Heart left ventricle (tissue), 16 donors: ENCODE measurements around the gene MSL3. TPM values are rescaled to one million over a fixed set of nuclear protein-coding genes. Genes with fewer than 3 reads are reported as not detected.

Source experiments
- ATAC-seq, 4 donors: fragments of 200-7000 bp; cut with Tn5 transposase; one replicate each; pipeline ENCODE4 v1.9.1; 2020 to 2022; ENCODE audit warnings: moderate library complexity in 4 of 4, mild to moderate bottlenecking in 3 of 4, moderate number of reproducible peaks in 1 of 4
- DNase-seq, 5 donors: peaks; one replicate each; pipeline ENCODE4 v3.0.0-alpha.2; 2020
- H3K27ac ChIP-seq, 12 donors: fragments of 200-600 bp; sonication (generic) in 4 of 12; one replicate each; pipeline versions ENCODE4 v1.5.0 to v1.8.0; 2016 to 2022; ENCODE audit warnings: mild to moderate bottlenecking in 2 of 12
- H3K27me3 ChIP-seq, 9 donors: fragments of 200-600 bp; sonication (generic) in 2 of 9; one replicate each; pipeline versions ENCODE4 v1.5.1 to v1.8.0; 2016 to 2022; ENCODE audit warnings: mild to moderate bottlenecking in 3 of 9
- H3K36me3 ChIP-seq, 9 donors: fragments of 200-600 bp; sonication (generic) in 2 of 9; one replicate each; pipeline versions ENCODE4 v1.5.0 to v1.8.0; 2018 to 2022; ENCODE audit warnings: mild to moderate bottlenecking in 2 of 9
- H3K4me1 ChIP-seq, 12 donors: fragments of 200-600 bp; sonication (generic) in 4 of 12; one replicate each; pipeline versions ENCODE4 v1.5.0 to v1.8.0; 2016 to 2022; ENCODE audit warnings: mild to moderate bottlenecking in 3 of 12
- H3K4me3 ChIP-seq, 12 donors: fragments of 200-600 bp; sonication (generic) in 4 of 12; one replicate each; pipeline versions ENCODE4 v1.5.0 to v1.8.0; 2017 to 2022; ENCODE audit warnings: mild to moderate bottlenecking in 9 of 12, moderate library complexity in 4 of 12
- H3K9me3 ChIP-seq, 12 donors: fragments of 200-600 bp; sonication (generic) in 4 of 12; one replicate each; pipeline versions ENCODE4 v1.5.0 to v1.8.0; 2016 to 2022; ENCODE audit warnings: mild to moderate bottlenecking in 1 of 12
- POLR2A ChIP-seq, 2 donors: fragments of 450-650 bp; IDR thresholded peaks; one replicate each; pipeline ENCODE4 v1.6.1; 2017; ENCODE audit warnings: antibody characterized with exemption in 2 of 2, mild to moderate bottlenecking in 2 of 2, moderate library complexity in 2 of 2
- WGBS, 4 donors: extraction: QIAGEN DNeasy Blood & Tissue Kit in 2 of 4; methylation state at CpG; one replicate each; pipeline versions ENCODE4 v1.1.5 to v1.1.7; 2013 to 2018; 5-methylcytosine and 5-hydroxymethylcytosine counted together
- intact Hi-C, 10 donors: fragments of 100-400 bp; cut with DNase I; formaldehyde crosslinking; loops; one replicate each; pipeline versions ENCODE4 v1.11.1 to v1.14.2; 2022
- polyA plus RNA-seq, 2 donors: library from polyadenylated mRNA; stranded (reverse); fragments of 200-250 nt; gene quantifications; one replicate each; pipeline ENCODE4 v1.2.3, GENCODE V29; 2013
- total RNA-seq, 9 donors: library from RNA; depleted of rRNA in 2 of 9; stranded (reverse); fragments of >200 nt in 2 of 9; fragmentation: NEBNext Ultra II Directional in 3 of 9; extraction: Animal tissue kit (Norgen Biotek cat#: 25700) in 3 of 9; gene quantifications; one replicate each; pipeline versions ENCODE4 v1.1.0 to v1.2.4, GENCODE V29; 2016 to 2023
- TF ChIP-seq, protein P1 (sequence below), 12 donors: fragments of 200-600 bp; sonication (generic) in 4 of 12; IDR thresholded peaks; one replicate each; pipeline versions ENCODE4 v1.5.0 to v1.8.0; 2018 to 2022; ENCODE audit warnings: antibody characterized with exemption in 12 of 12, mild to moderate bottlenecking in 5 of 12
- donor health status: ischemic (EF 13 %, LVEDD 7.1; RV severe dilation, severe dysfunction).
- donor health status: healthy with polysubstance abuse.
- donor health status: DM: no; HTN: yes; CAD: no.
- donor health status: DM: no; HTN: no; CAD: no.
- donor health status: ischemic (EF 25% LVEDD 6.9; RV normal size, moderate dysfunction).
- donor health status: ischemic (EF 25% LVEDD 5.7; RV mildly dilated, moderate dysfunction).
- donor health status: healthy.
- donor health status: DM: yes; HTN: yes; CAD: no.
- donor health status: ischemic (EF 35%, LVEDD 5.7; RV mildly dilated, moderate dysfunction).
- donor health status: nonischemic (EF 11% LVEDD 7.7; RV severe dilation, severe dysfunction).
- donor health status: DM: yes; HTN: yes; CAD: no.
- donor health status: PGD.
- donor health status: ischemic (EF 29% LVEDD 5.4; RV normal size, mild dysfunction).
- donor health status: nonischemic (EF 23%, LVEDD 6.1; RV moderate dilation, normal function).

The MSL3 gene
- total and polyA plus RNA-seq, 11 donors, result 11.0 to 25.9 (median 13.2) TPM

DNA sequence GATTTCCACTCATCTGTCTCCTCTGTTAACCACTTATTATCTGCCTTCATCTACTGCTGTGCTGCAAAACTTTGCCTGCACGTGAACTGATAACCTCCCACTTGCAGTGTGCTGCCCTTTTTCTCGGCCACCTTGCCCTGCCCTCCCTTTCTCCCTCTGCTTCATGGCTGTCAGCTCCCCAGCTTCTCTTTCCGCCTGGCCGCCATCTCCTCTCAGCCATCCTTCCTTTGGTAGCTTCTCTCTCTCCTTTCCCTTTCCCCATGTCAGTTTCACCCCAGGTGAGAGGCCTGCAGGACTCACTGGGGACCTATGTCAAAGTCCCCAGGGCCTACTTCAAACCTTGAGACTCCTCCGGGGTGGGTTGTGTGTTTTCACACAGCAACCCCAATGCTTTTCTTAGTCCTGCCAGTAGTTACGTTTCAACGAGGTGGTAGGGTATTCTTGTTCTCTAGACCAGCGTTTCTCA, 6.6 kb downstream of the MSL3 start:
- no peaks in the 10 kb centered on the region for H3K9me3 ChIP-seq
- no peak for ATAC-seq
- TF ChIP-seq, protein P1, sequence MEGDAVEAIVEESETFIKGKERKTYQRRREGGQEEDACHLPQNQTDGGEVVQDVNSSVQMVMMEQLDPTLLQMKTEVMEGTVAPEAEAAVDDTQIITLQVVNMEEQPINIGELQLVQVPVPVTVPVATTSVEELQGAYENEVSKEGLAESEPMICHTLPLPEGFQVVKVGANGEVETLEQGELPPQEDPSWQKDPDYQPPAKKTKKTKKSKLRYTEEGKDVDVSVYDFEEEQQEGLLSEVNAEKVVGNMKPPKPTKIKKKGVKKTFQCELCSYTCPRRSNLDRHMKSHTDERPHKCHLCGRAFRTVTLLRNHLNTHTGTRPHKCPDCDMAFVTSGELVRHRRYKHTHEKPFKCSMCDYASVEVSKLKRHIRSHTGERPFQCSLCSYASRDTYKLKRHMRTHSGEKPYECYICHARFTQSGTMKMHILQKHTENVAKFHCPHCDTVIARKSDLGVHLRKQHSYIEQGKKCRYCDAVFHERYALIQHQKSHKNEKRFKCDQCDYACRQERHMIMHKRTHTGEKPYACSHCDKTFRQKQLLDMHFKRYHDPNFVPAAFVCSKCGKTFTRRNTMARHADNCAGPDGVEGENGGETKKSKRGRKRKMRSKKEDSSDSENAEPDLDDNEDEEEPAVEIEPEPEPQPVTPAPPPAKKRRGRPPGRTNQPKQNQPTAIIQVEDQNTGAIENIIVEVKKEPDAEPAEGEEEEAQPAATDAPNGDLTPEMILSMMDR (IDR thresholded peaks at IDR 0.05), result no peak
- TF ChIP-seq POLR2A (IDR thresholded peaks at IDR 0.05), result no peak
- DNase-seq, result no peak
- no peak overlapping the region for H3K4me3 ChIP-seq
- H3K27me3 ChIP-seq, result no peaks in the 10 kb centered on the region
- intact Hi-C loops, result loop anchor here in 2 of 10 donors (5.0 kb wide), 1 partner anchor 232 kb away; no protein-coding TSS in a partner anchor
- 73 to 81% (median 78%) methylated on average over 8 of the region's 8 CpGs for WGBS, 4 donors
- H3K4me1 ChIP-seq, result peaks cover 0 to 13% (median 1%) of the 10 kb centered on the region in 12 donors
- peaks cover 0 to 89% (median 73%) of the 10 kb centered on the region in 9 donors for H3K36me3 ChIP-seq
- H3K27ac ChIP-seq, result no peak overlapping the region

DNA sequence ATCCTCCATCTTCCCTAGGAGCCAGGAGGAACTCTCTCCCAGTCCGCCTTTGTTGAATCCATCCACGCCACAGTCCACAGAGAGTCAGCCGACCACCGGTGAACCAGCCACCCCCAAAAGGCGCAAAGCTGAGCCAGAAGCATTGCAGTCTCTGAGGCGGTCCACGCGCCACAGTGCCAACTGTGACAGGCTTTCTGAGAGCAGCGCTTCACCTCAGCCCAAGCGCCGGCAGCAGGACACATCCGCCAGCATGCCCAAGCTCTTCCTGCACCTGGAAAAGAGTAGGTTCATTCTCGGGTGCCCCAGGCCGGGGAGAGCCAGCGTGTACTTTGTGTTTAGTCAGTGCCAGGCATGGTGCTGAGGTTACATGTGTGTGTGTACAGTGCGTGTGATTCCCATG, 7.4 kb downstream of the MSL3 start:
- Histone ChIP-seq H3K4me3 (no peak overlapping the region), H3K27me3 (no peaks in the 10 kb centered on the region), H3K9me3 (no peaks in the 10 kb centered on the region), H3K4me1 (peaks cover 0 to 9% (median 0%) of the 10 kb centered on the region in 12 donors), H3K36me3 (peaks cover 0 to 94% (median 76%) of the 10 kb centered on the region in 9 donors), H3K27ac (no peak overlapping the region)
- 88 to 95% (median 92%) methylated on average over 16 of the region's 16 CpGs for WGBS, 4 donors
- intact Hi-C loops, result loop anchor here in 2 of 10 donors (5.0 kb wide), 1 partner anchor 233 kb away; no protein-coding TSS in a partner anchor
- ATAC-seq, result no peak
- DNase-seq, result no peak
- no peak for TF ChIP-seq POLR2A (IDR thresholded peaks at IDR 0.05)
- TF ChIP-seq, protein P1 (IDR thresholded peaks at IDR 0.05), result no peak

DNA sequence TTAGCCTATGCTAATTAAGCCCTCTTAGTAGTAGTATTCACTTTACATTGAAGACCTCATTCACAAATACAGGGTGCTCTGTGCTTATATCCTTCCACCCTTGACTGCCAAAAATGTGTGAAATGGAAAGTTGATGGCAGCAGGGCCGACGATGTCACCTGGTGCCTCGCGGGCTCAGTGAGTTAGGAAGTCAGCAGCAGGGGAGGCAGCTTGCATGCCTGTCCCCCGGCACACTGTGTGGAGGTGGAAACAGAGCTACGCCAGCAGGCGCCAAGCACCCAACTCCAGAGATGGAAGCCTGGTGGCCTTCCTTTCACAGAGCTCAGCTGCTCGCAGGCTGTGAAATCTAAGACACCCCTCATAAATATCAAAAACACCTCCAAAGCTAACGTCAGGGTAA, 8.4 kb downstream of the MSL3 start:
- peaks cover 0 to 85% (median 69%) of the 10 kb centered on the region in 9 donors for H3K36me3 ChIP-seq
- H3K27ac ChIP-seq, result no peak overlapping the region
- no peak overlapping the region for H3K4me3 ChIP-seq
- H3K27me3 ChIP-seq, result no peaks in the 10 kb centered on the region
- no peaks in the 10 kb centered on the region for H3K4me1 ChIP-seq
- DNase-seq, result no peak
- no peak for ATAC-seq
- H3K9me3 ChIP-seq, result no peaks in the 10 kb centered on the region
- no peak for TF ChIP-seq POLR2A (IDR thresholded peaks at IDR 0.05)
- TF ChIP-seq, protein P1 (IDR thresholded peaks at IDR 0.05), result no peak
- intact Hi-C loops, result loop anchor here in 2 of 10 donors (5.0 kb wide), 1 partner anchor 234 kb away; no protein-coding TSS in a partner anchor
- WGBS, 4 donors, result 75 to 92% (median 81%) methylated on average over 9 of the region's 9 CpGs

DNA sequence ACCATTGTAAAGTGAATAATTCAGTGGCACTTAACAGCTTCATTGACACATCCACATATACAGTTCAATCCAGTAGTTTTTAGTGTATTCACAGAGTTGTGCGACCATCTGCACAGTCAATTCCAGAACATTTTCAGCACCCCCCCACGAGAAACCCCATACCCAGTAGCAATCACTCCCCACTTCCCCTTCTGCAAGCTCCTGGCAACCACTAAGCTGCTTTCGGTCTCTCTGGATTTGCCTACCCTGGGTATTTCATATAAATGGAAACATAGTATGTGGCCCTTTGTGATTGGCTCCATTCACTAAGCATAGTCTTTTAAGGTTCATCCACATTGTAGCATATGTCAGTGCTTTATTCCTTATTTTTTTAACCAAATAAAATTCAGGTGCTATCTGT, 10.0 kb downstream of the MSL3 start:
- 59 to 87% (median 74%) methylated on average over 3 of the region's 3 CpGs for WGBS, 4 donors
- TF ChIP-seq POLR2A (IDR thresholded peaks at IDR 0.05), result no peak
- TF ChIP-seq, protein P1 (IDR thresholded peaks at IDR 0.05), result no peak
- H3K4me3 ChIP-seq, result no peak overlapping the region
- H3K27ac ChIP-seq, result peak overlapping the region in 1 of 12 donors; percentile 44
- H3K4me1 ChIP-seq, result no peaks in the 10 kb centered on the region
- DNase-seq (no peak), ATAC-seq (no peak)
- peaks cover 0 to 82% (median 64%) of the 10 kb centered on the region in 9 donors for H3K36me3 ChIP-seq
- no peaks in the 10 kb centered on the region for H3K27me3 ChIP-seq
- intact Hi-C loops, result loop anchor here in 3 of 10 donors (2.0 to 5.0 kb wide), 2 partner anchors 235 to 236 kb away; no protein-coding TSS in a partner anchor
- H3K9me3 ChIP-seq, result no peaks in the 10 kb centered on the region
